K562 (cell line): ENCODE data around the gene RSPRY1. TPM values are rescaled to one million over a fixed set of nuclear protein-coding genes. Genes with fewer than 3 reads are reported as not detected.

Source experiments
- CBFA2T3 ChIP-seq: fragments of 450-650 bp; IDR thresholded peaks from 2 replicates; pipeline ENCODE4 v1.6.1; 2017
- CEBPB ChIP-seq: fragments of 450-650 bp; IDR thresholded peaks from 2 replicates; pipeline ENCODE4 v1.6.1; 2016; ENCODE audit warnings: missing genetic modification characterization, missing compliant biosample characterization
- CHAMP1 ChIP-seq: fragments of 450-650 bp; IDR thresholded peaks from 2 replicates; pipeline ENCODE4 v1.6.1; 2016; ENCODE audit warnings: mild to moderate bottlenecking
- DEAF1 ChIP-seq: fragments of 450-650 bp; formaldehyde crosslinking; IDR thresholded peaks from 2 replicates; pipeline ENCODE4 v1.4.0; 2020; ENCODE audit warnings: mild to moderate bottlenecking, moderate library complexity
- DIDO1 ChIP-seq: fragments of 450-650 bp; IDR thresholded peaks from 2 replicates; pipeline ENCODE4 v1.6.1; 2016; ENCODE audit warnings: low read depth, missing biosample characterization, missing genetic modification characterization
- EP300 ChIP-seq: IDR thresholded peaks from 2 replicates; pipeline ENCODE4 v1.6.1; 2012; ENCODE audit warnings: low read length, improper control_type of control experiment
- ESRRB ChIP-seq: fragments of 250-450 bp; sonication (Bioruptor Pico); IDR thresholded peaks from 2 replicates; pipeline ENCODE4 v1.5.0; 2020; ENCODE audit warnings: mild to moderate bottlenecking, moderate library complexity, borderline replicate concordance
- ETV1 ChIP-seq: fragments of 450-650 bp; conservative IDR thresholded peaks from 2 replicates; pipeline ENCODE4 v1.6.1; 2016; ENCODE audit warnings: missing genetic modification characterization, control low read depth, low read depth, missing compliant biosample characterization
- KLF10 ChIP-seq: fragments of 250-450 bp; sonication (Bioruptor Pico); IDR thresholded peaks from 2 replicates; pipeline ENCODE4 v1.6.1; 2021; ENCODE audit warnings: matching md5 sums
- LARP7 ChIP-seq: fragments of 450-650 bp; IDR thresholded peaks from 2 replicates; pipeline ENCODE4 v1.6.1; 2016
- MBD1 ChIP-seq: fragments of 250-450 bp; sonication (Bioruptor Pico); IDR thresholded peaks from 2 replicates; pipeline ENCODE4 v1.8.0; 2022; ENCODE audit warnings: inconsistent platforms
- PHF8 ChIP-seq: fragments of 200-600 bp; sonication (generic); IDR thresholded peaks from 2 replicates; pipeline ENCODE4 v1.6.1; 2012; ENCODE audit warnings: mixed run types, mild to moderate bottlenecking, inconsistent platforms, low read length, moderate library complexity, borderline replicate concordance
- RFX7 ChIP-seq: fragments of 250-450 bp; sonication (Bioruptor Pico); IDR thresholded peaks from 2 replicates; pipeline ENCODE4 v1.5.1; 2021; ENCODE audit warnings: mild to moderate bottlenecking
- SMARCE1 ChIP-seq: fragments of 450-650 bp; IDR thresholded peaks from 2 replicates; pipeline ENCODE4 v1.7.1; 2016; ENCODE audit warnings: mild to moderate bottlenecking
- TEAD4 ChIP-seq, 2 experiments: sonication (generic) in 1 of 2; formaldehyde crosslinking in 1 of 2; IDR thresholded peaks; 2 replicates each; pipeline versions ENCODE4 v1.6.1 to v1.8.0; 2012 to 2022; ENCODE audit warnings: borderline replicate concordance in 1 of 2, inconsistent platforms in 1 of 2, low read length in 1 of 2, mild to moderate bottlenecking in 1 of 2, missing genetic modification reagents in 1 of 2
- U2AF1 ChIP-seq: fragments of 200-400 bp; formaldehyde crosslinking; optimal IDR thresholded peaks from 2 replicates; pipeline ENCODE3; 2017; ENCODE audit warnings: mild to moderate bottlenecking, low read depth, low read length, moderate library complexity
- ZNF140 ChIP-seq: fragments of 250-450 bp; sonication (Bioruptor Pico); IDR thresholded peaks from 2 replicates; pipeline ENCODE4 v1.8.0; 2021; ENCODE audit warnings: moderate library complexity, mild to moderate bottlenecking, inconsistent platforms
- ZNF146 ChIP-seq: IDR thresholded peaks from one replicate; pipeline ENCODE4 v1.6.1; 2018; ENCODE audit warnings: missing compliant biosample characterization; ENCODE audit not compliant: unreplicated experiment
- ZNF347 ChIP-seq: fragments of 450-650 bp; formaldehyde crosslinking; IDR thresholded peaks from 2 replicates; pipeline ENCODE4 v1.4.0; 2020; ENCODE audit warnings: low read depth, mild to moderate bottlenecking, moderate library complexity
- ZNF76 ChIP-seq: fragments of 250-450 bp; sonication (Bioruptor Pico); IDR thresholded peaks from 2 replicates; pipeline ENCODE4 v1.4.0; 2020; ENCODE audit warnings: mild to moderate bottlenecking, moderate library complexity, borderline replicate concordance
- ZNF79 ChIP-seq: fragments of 250-450 bp; sonication (Bioruptor Pico); IDR thresholded peaks from 2 replicates; pipeline ENCODE4 v1.4.0; 2020; ENCODE audit warnings: low read depth, mild to moderate bottlenecking, moderate library complexity
- polyA plus RNA-seq, 8 experiments: library from polyadenylated mRNA; depleted of rRNA in 4 of 8; stranded (reverse) in 5 of 8; unstranded in 3 of 8; fragments of >200 nt; fragmentation: Nextera tagmentation in 2 of 8; fragmentation: Illumina TruSeq in 1 of 8; extraction: Ambion mirVana in 2 of 8; extraction: Trizol in 1 of 8; gene quantifications; 2 replicates each; pipeline versions ENCODE4 v1.2.1 to v1.2.3, GENCODE V29; 2011 to 2014; ENCODE audit warnings: inconsistent platforms in 1 of 8, missing spikeins in 1 of 8
- total RNA-seq, 7 experiments: library from RNA; depleted of rRNA in 6 of 7; stranded (reverse); fragments of >200 nt in 6 of 7; fragmentation: Illumina TruSeq in 2 of 7; extraction: Trizol in 2 of 7; gene quantifications; 2 replicates each; pipeline versions ENCODE4 v1.2.1 to v1.2.3, GENCODE V29; 2011 to 2021; ENCODE audit warnings: low replicate concordance in 1 of 7
- TF ChIP-seq, protein P1 (sequence below): sonication (generic); formaldehyde crosslinking; IDR thresholded peaks from 2 replicates; pipeline ENCODE4 v1.8.0; 2022; ENCODE audit warnings: missing genetic modification reagents, mild to moderate bottlenecking, moderate library complexity, borderline replicate concordance

RSPRY1 gene
- total and polyA plus RNA-seq, 9 of the 15 experiments (the other 6 are each of a cell fraction or from before 2014, with no cell fraction given): 10.2 to 27.8 (median 20.8) TPM

DNA sequence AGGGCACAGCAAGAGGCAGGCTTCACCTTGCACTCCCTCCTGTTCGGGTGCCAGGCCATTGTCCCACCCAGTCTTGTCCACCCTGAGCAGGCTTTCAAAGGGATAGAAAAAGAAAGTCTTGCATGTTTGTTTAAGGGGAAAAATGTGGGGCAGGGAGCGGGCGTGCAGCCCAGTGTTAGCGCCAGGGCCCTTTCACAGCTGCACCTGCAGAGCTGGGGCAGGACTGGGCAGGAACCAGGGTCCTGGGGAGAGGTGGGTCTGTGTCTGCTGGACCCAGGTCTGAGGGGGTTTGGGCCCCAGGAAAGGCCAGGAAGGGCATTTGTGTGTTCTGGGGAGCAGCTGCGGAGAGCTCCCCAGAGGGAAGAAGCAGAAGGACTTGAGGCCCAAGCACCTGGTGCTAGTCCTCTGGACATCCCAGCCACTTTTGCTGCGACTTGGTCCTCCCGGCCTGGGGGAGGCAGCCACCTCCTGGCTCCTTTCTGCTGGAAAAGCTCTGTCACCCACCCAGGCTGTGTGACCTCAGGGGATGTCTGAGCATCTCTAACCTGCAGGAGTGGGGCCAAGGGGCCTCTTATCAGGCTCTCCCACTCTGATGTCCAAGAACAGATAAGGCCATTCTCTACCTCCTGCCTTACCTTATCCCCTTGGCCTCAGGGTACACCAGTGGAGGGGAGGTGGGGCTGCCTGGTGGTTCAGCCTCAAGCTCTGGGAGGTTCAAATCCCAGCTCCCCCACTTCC, 45.0 kb upstream of the RSPRY1 start (continued):
- TF ChIP-seq CHAMP1 (no peak), ZNF347 (CRISPR knock-in tag) (no peak), U2AF1 (no peak), ETV1 (no peak), RFX7 (CRISPR knock-in tag) (no peak), ZNF76 (no peak), ZNF146 (no peak), CBFA2T3 (peak; percentile 80), ESRRB (CRISPR knock-in tag) (no peak), ZNF140 (no peak), SMARCE1 (0 out of 2 replicates have a peak, but pooled peaks have one; percentile 29), ZNF79 (no peak), DEAF1 (CRISPR knock-in tag) (no peak), MBD1 (CRISPR knock-in tag) (no peak), LARP7 (no peak), CEBPB (tag) (no peak), PHF8 (no peak), DIDO1 (tag) (no peak), TEAD4 (IDR thresholded peaks at IDR 0.05; ENCODE audit: low read length) (peak; percentile 59), TEAD4 (CRISPR knock-in tag; IDR thresholded peaks at IDR 0.05; ENCODE audit: borderline replicate concordance) (no peak), EP300 (peak; percentile 40; the same call in 1 of the 2 replicates), KLF10 (CRISPR knock-in tag) (no peak)
- TF ChIP-seq, protein P1, sequence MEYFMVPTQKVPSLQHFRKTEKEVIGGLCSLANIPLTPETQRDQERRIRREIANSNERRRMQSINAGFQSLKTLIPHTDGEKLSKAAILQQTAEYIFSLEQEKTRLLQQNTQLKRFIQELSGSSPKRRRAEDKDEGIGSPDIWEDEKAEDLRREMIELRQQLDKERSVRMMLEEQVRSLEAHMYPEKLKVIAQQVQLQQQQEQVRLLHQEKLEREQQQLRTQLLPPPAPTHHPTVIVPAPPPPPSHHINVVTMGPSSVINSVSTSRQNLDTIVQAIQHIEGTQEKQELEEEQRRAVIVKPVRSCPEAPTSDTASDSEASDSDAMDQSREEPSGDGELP (CRISPR knock-in tag): 0 out of 2 replicates have a peak, but pooled peaks have one; percentile 13
